Trophoblast cell (in vitro differentiated cells and primary cell): ENCODE results near the gene PNPLA7.

Experiments used
- DNase-seq, 2 donors: peaks; one replicate each; pipeline ENCODE4 v3.0.0-alpha.2; 2016
- H2AFZ ChIP-seq: 2 replicates; pipeline ENCODE4 v1.6.1; 2013; ENCODE audit warnings: low read length, moderate library complexity, mild to moderate bottlenecking; ENCODE audit not compliant: insufficient read depth, poor library complexity
- H2AK5ac ChIP-seq: 2 replicates; pipeline ENCODE4 v1.6.1; 2013; ENCODE audit warnings: mild to moderate bottlenecking, low read length
- H2BK120ac ChIP-seq: 2 replicates; pipeline ENCODE4 v1.6.1; 2013; ENCODE audit warnings: low read length, mild to moderate bottlenecking, moderate library complexity; ENCODE audit not compliant: insufficient read depth, poor library complexity
- H2BK12ac ChIP-seq: 2 replicates; pipeline ENCODE4 v1.6.1; 2013; ENCODE audit warnings: mild to moderate bottlenecking, low read length, moderate library complexity
- H2BK5ac ChIP-seq: 2 replicates; pipeline ENCODE4 v1.6.1; 2013; ENCODE audit warnings: low read length, low read depth, moderate library complexity, mild to moderate bottlenecking; ENCODE audit not compliant: poor library complexity
- H3K14ac ChIP-seq: 2 replicates; pipeline ENCODE4 v1.6.1; 2013; ENCODE audit warnings: mild to moderate bottlenecking, low read length
- H3K18ac ChIP-seq: 2 replicates; pipeline ENCODE4 v1.6.1; 2013; ENCODE audit warnings: mild to moderate bottlenecking, low read length
- H3K23ac ChIP-seq: 2 replicates; pipeline ENCODE4 v1.6.1; 2013; ENCODE audit warnings: low read length
- H3K27ac ChIP-seq: 2 replicates; pipeline ENCODE4 v1.5.1; 2013; ENCODE audit warnings: low read depth, mild to moderate bottlenecking, inconsistent platforms, low read length, moderate library complexity
- H3K27me3 ChIP-seq: 2 replicates; pipeline ENCODE4 v1.6.1; 2013; ENCODE audit warnings: inconsistent platforms, mild to moderate bottlenecking, low read length, moderate library complexity; ENCODE audit not compliant: insufficient read depth
- H3K36me3 ChIP-seq, 2 experiments: 1 replicate in 1 of 2; 2 replicates in 1 of 2; pipeline ENCODE4 v1.6.1; 2013; ENCODE audit warnings: low read length in 2 of 2, mild to moderate bottlenecking in 2 of 2, moderate library complexity in 1 of 2; ENCODE audit not compliant: insufficient read depth in 2 of 2, control insufficient read depth in 1 of 2
- H3K4ac ChIP-seq: 2 replicates; pipeline ENCODE4 v1.6.1; 2013; ENCODE audit warnings: low read depth, mild to moderate bottlenecking, low read length, moderate library complexity
- H3K4me1 ChIP-seq, 2 experiments: 1 replicate in 1 of 2; 2 replicates in 1 of 2; pipeline ENCODE4 v1.6.1; 2013; ENCODE audit warnings: low read length in 2 of 2, mild to moderate bottlenecking in 2 of 2, moderate library complexity in 1 of 2; ENCODE audit not compliant: insufficient read depth in 2 of 2, control insufficient read depth in 1 of 2
- H3K4me2 ChIP-seq: 2 replicates; pipeline ENCODE4 v1.6.1; 2013; ENCODE audit warnings: inconsistent platforms, mild to moderate bottlenecking, low read length, moderate library complexity
- H3K4me3 ChIP-seq: 2 replicates; pipeline ENCODE4 v1.5.1; 2013; ENCODE audit warnings: mild to moderate bottlenecking, low read depth, low read length, inconsistent platforms
- H3K79me1 ChIP-seq: one replicate; pipeline ENCODE4 v1.6.1; 2013; ENCODE audit warnings: low read length
- H3K79me2 ChIP-seq: 2 replicates; pipeline ENCODE4 v1.6.1; 2013; ENCODE audit warnings: low read length, mild to moderate bottlenecking; ENCODE audit not compliant: control insufficient read depth, insufficient read depth, poor library complexity
- H3K9ac ChIP-seq: 2 replicates; pipeline ENCODE4 v1.6.1; 2013; ENCODE audit warnings: mild to moderate bottlenecking, low read length
- H3K9me3 ChIP-seq: 2 replicates; pipeline ENCODE4 v1.6.1; 2013; ENCODE audit warnings: low read depth, mild to moderate bottlenecking, control low read depth, inconsistent platforms, low read length; ENCODE audit not compliant: insufficient read depth
- H4K12ac ChIP-seq: 2 replicates; pipeline ENCODE4 v1.6.1; 2013; ENCODE audit warnings: low read depth, mild to moderate bottlenecking, low read length, moderate library complexity
- H4K8ac ChIP-seq: 2 replicates; pipeline ENCODE4 v1.6.1; 2013; ENCODE audit warnings: low read depth, mild to moderate bottlenecking, low read length, moderate library complexity
- H4K91ac ChIP-seq: one replicate; pipeline ENCODE4 v1.6.1; 2013; ENCODE audit warnings: low read depth, mild to moderate bottlenecking, low read length, moderate library complexity
- WGBS: extraction: QIAGEN DNeasy Blood & Tissue Kit; methylation state at CpG from one replicate; pipeline ENCODE4 v1.1.7; 2013; ENCODE audit warnings: missing lambda C conversion rate; ENCODE audit not compliant: insufficient read length, insufficient coverage; ENCODE audit errors: extremely low coverage; 5-methylcytosine and 5-hydroxymethylcytosine counted together

PNPLA7 gene

DNA sequence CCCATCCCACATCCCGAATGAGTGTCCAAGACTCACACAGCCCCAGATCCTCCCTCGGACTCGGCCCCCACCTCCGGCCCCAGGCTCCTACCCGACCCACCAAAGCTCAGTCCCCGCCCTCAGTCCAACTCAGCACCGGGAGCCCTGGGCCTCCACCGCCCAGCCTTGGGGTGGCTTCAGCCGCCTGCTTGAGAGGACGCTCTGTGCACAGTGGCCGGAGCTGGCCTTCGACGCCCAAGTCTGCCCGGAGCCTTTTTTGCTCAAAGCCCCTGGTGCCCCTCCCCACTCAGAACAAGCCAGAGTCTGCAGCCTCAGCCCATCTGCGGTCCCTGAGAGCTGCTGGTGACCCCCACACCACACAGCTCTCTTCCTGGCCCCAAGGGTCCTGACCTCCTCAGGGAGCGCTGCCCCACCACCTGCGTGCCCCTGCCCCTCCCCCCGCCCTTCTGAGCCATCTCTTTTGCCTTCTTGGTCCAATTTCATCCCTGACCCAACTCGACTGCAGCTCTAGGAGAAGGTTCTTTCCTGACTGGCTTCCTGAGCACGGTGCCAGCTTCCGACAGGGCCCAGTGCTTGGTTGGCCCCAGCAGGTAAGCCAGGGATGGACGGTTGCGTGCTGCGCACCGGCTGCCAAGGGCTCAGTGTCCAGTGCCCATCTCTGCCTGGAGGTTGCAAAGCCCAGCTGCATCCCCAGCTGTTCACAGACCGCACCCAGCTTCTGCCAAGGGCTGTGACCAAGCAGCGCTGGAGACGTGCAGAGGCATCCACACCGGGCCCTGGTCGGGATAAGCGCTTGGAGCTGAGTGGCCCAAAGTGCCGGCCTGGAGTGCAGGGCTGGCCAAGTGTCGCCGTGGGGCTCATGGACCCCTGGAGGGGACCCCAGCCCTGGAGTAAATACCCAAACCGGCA, 63.4 kb downstream of the PNPLA7 start:
- Histone ChIP-seq H4K8ac (no peak overlapping the region), H3K9me3 (no peaks in the 10 kb centered on the region), H3K23ac (no peak overlapping the region), H2AK5ac (no peak overlapping the region), H3K27me3 (no peaks in the 10 kb centered on the region), H3K27ac (no peak overlapping the region), H3K79me2 (no peaks in the 10 kb centered on the region), H3K4ac (no peak overlapping the region), H2BK120ac (no peak overlapping the region), H3K14ac (no peak overlapping the region), H4K91ac (no peak overlapping the region), H2BK12ac (no peak overlapping the region), H2AFZ (no peak overlapping the region), H3K4me1 (peaks cover 8 to 16% of the 10 kb centered on the region in 2 experiments), H3K4me2 (no peak overlapping the region), H3K79me1 (no peaks in the 10 kb centered on the region), H3K36me3 (no peaks in the 10 kb centered on the region), H3K18ac (no peak overlapping the region), H2BK5ac (no peak overlapping the region), H3K9ac (no peak overlapping the region), H4K12ac (no peak overlapping the region), H3K4me3 (no peak overlapping the region)
- WGBS, result no CpG with 5 or more reads among the region's 35 CpGs
- no peak for DNase-seq

DNA sequence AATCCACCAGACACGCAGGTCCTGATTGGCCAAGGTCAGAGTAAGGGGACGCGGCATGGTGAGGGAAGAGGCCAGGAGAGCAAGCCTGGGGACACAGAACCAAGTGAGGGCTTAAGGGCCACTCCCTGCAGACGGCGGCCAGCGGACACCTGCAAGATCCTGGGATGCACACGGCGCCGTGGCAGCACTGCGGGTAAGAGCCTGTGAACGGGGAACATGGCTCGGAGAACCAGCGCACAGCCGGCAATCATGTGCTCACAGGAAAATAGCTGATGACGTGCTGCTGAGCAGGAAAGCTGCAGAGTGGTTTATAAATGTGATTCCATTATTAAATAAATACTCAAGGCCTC, 64.1 kb downstream of the PNPLA7 start:
- Histone ChIP-seq H2AK5ac (no peak overlapping the region), H2BK12ac (no peak overlapping the region), H3K23ac (no peak overlapping the region), H2AFZ (no peak overlapping the region), H3K4me3 (no peak overlapping the region), H3K4me1 (peaks cover 8 to 16% of the 10 kb centered on the region in 2 experiments), H2BK5ac (no peak overlapping the region), H3K79me1 (no peaks in the 10 kb centered on the region), H3K4ac (no peak overlapping the region), H3K27ac (no peak overlapping the region), H3K18ac (no peak overlapping the region), H3K36me3 (no peaks in the 10 kb centered on the region), H2BK120ac (no peak overlapping the region), H3K79me2 (no peaks in the 10 kb centered on the region), H4K8ac (no peak overlapping the region), H3K14ac (no peak overlapping the region), H3K27me3 (no peaks in the 10 kb centered on the region), H4K91ac (no peak overlapping the region), H3K9me3 (no peaks in the 10 kb centered on the region), H3K4me2 (no peak overlapping the region), H3K9ac (no peak overlapping the region), H4K12ac (no peak overlapping the region)
- no peak for DNase-seq
- WGBS, result no CpG with 5 or more reads among the region's 15 CpGs

DNA sequence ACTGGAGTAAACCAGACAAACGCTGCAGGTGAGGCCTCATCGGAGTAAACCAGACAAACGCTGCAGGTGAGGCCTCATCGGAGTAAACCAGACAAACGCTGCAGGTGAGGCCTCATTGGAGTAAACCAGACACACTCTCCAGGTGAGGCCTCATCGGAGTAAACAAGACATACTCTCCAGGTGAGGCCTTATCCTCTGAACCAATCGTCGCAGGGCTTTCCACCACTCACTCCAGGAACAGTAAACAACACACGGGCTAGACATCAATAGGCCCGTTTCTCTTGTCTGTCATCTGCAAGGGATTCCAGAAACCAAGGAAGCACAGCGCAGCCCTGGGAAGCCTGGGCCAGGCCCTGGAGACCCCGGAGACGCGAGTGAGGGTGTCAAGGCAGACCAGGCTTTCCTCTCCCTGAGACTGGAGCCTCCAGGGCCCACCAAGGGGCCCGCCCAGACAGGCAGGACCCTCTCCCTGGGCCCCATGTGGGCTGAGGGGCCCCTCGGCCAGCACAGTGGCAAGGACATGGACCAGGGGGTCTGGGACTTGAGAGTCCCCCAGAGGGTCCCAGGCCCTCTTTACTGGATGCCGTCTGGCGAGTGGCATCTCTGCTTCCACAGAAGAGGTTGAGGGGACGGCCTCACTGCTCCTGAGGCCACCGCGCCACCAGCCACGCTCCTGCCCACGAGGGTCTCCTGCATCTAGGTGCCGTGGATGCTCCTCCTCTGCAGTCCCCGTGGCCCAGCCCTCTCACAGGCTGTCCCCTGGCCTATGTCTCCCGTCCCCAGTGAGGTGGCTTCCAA, 64.7 kb downstream of the PNPLA7 start:
- Histone ChIP-seq H3K4me3 (no peak overlapping the region), H3K18ac (no peak overlapping the region), H4K8ac (no peak overlapping the region), H2BK5ac (no peak overlapping the region), H2BK120ac (no peak overlapping the region), H2BK12ac (no peak overlapping the region), H3K23ac (no peak overlapping the region), H4K91ac (no peak overlapping the region), H4K12ac (no peak overlapping the region), H3K79me1 (no peaks in the 10 kb centered on the region), H3K14ac (no peak overlapping the region), H3K4me2 (no peak overlapping the region), H3K36me3 (no peaks in the 10 kb centered on the region), H3K79me2 (no peaks in the 10 kb centered on the region), H2AK5ac (no peak overlapping the region), H3K27ac (no peak overlapping the region), H3K27me3 (no peaks in the 10 kb centered on the region), H3K4me1 (peaks cover 8 to 16% of the 10 kb centered on the region in 2 experiments), H3K4ac (no peak overlapping the region), H3K9me3 (no peaks in the 10 kb centered on the region), H3K9ac (no peak overlapping the region), H2AFZ (no peak overlapping the region)
- no CpG with 5 or more reads among the region's 26 CpGs for WGBS
- DNase-seq, result peak in 1 of 2 donors; percentile 38

DNA sequence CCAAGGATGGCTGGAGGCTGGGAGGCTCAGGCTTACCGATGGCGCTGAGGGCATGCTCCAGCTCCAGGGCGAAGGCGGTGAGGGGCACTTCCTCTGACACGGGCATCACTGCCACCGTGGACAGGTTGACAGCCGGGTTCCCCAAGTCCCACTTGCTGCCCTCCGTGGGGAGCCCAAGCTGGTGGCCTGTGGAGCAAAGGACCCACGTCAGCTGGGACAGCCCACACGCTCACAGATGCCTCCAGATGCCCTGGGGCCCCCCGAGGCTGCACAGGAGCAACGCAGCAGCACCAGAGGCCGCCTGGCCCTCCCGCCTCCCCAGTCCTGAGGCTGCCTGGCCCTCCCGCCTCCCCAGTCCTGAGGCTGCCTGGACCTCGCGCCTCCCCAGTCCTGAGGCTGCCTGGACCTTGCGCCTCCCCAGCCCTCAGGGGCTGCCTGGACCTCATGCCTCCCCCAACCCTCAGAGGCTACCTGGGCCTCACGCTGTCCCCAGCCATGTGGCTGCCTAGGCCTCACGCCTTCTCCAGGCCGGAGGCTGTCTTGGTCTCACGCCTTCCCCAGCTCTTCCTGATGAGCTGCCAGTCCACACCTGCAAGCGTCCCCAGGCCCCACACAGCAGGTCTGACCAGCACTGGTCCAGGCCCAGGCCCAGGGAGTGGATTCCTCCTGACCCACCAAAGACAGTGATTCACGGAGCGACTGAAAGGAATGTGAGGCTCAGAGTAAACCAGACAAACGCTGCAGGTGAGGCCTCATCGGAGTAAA, 65.5 kb downstream of the PNPLA7 start:
- peak; percentile 59 to 66 for DNase-seq
- Histone ChIP-seq H3K36me3 (no peaks in the 10 kb centered on the region), H3K9ac (no peak overlapping the region), H3K23ac (no peak overlapping the region), H4K91ac (no peak overlapping the region), H3K18ac (no peak overlapping the region), H4K12ac (no peak overlapping the region), H2AFZ (no peak overlapping the region), H3K4me3 (no peak overlapping the region), H3K27me3 (no peaks in the 10 kb centered on the region), H2BK12ac (no peak overlapping the region), H3K4me1 (peaks cover 8 to 16% of the 10 kb centered on the region in 2 experiments), H2BK5ac (no peak overlapping the region), H3K9me3 (no peaks in the 10 kb centered on the region), H3K79me2 (no peaks in the 10 kb centered on the region), H2BK120ac (no peak overlapping the region), H4K8ac (no peak overlapping the region), H2AK5ac (no peak overlapping the region), H3K14ac (no peak overlapping the region), H3K79me1 (no peaks in the 10 kb centered on the region), H3K4me2 (no peak overlapping the region), H3K27ac (no peak overlapping the region), H3K4ac (no peak overlapping the region)
- no CpG with 5 or more reads among the region's 27 CpGs for WGBS
